HG02840 (cell line): ENCODE data around the gene ARL3.
"Not testable (repeated sequence)": the region's sequence is repeated elsewhere in the genome, so short reads cannot be mapped to it uniquely, and the experiment has no call there.

Experiments used
- ATAC-seq: cut with Tn5 transposase; IDR thresholded peaks from one replicate; pipeline ENCODE4 v1.9.1; 2021; ENCODE audit warnings: mild to moderate bottlenecking, moderate library complexity, moderate number of reproducible peaks; ENCODE audit not compliant: unreplicated experiment, low FRiP score

Gene ARL3

GRCh38 chr10:102674566-102674965 lies 39.6 kb downstream of the ARL3 start:
- no peak for ATAC-seq

GRCh38 chr10:102673819-102674511 lies 40.2 kb downstream of the ARL3 start:
- no peak for ATAC-seq

- no peak for ATAC-seq
These were observed 40.9 kb downstream of the ARL3 start for GRCh38 chr10:102673236-102673818.

GRCh38 chr10:102670871-102671434 lies 43.2 kb downstream of the ARL3 start:
- ATAC-seq = no peak

GRCh38 chr10:102670065-102670670 lies 44.0 kb downstream of the ARL3 start:
- no peak for ATAC-seq

- no peak for ATAC-seq
These were observed 44.8 kb downstream of the ARL3 start for GRCh38 chr10:102669206-102670064.

- no peak for ATAC-seq
These were observed 45.7 kb downstream of the ARL3 start for GRCh38 chr10:102668326-102669107.

GRCh38 chr10:102667411-102667810 lies 46.8 kb downstream of the ARL3 start:
- ATAC-seq = not testable (repeated sequence)

- ATAC-seq = no peak
These were observed 48.2 kb downstream of the ARL3 start for GRCh38 chr10:102665904-102666509.

- no peak for ATAC-seq
These were observed 52.6 kb downstream of the ARL3 start for GRCh38 chr10:102661658-102662028.

GRCh38 chr10:102660888-102661657 lies 53.1 kb downstream of the ARL3 start:
- ATAC-seq = peak; percentile 66

GRCh38 chr10:102658802-102659201 lies 55.4 kb downstream of the ARL3 start:
- ATAC-seq = no peak

- no peak for ATAC-seq
These were observed 56.0 kb downstream of the ARL3 start for GRCh38 chr10:102657984-102658724.

GRCh38 chr10:102657451-102657850 lies 56.7 kb downstream of the ARL3 start:
- ATAC-seq = no peak

- no peak for ATAC-seq
These were observed 57.3 kb downstream of the ARL3 start for GRCh38 chr10:102656791-102657371.

- ATAC-seq = no peak
These were observed 58.2 kb downstream of the ARL3 start for GRCh38 chr10:102656026-102656425.

- no peak for ATAC-seq
These were observed 59.2 kb downstream of the ARL3 start for GRCh38 chr10:102654969-102655368.

GRCh38 chr10:102654566-102654965 lies 59.6 kb downstream of the ARL3 start:
- no peak for ATAC-seq
